ENCODE results near the gene ZNF629. TPM values are rescaled to one million over a fixed set of nuclear protein-coding genes. Genes with fewer than 3 reads are reported as not detected.

ZNF629 gene
- total RNA-seq, 1 donor from 2014 or later, result 18.9 TPM

- DNase-seq (ENCODE audit: low spot score), result no peak
Measured at GRCh38 chr16:30786115-30786935, 680 bp downstream of the ZNF629 start.

- no peak for DNase-seq (ENCODE audit: low spot score)
Measured at GRCh38 chr16:30785126-30786106, 1.6 kb downstream of the ZNF629 start.

- DNase-seq (ENCODE audit: low spot score), result no peak
Measured at GRCh38 chr16:30784215-30784614, 2.8 kb downstream of the ZNF629 start.

- no peak for DNase-seq (ENCODE audit: low spot score)
Measured at GRCh38 chr16:30783280-30784109, 3.5 kb downstream of the ZNF629 start.

GRCh38 chr16:30782486-30783279 is 4.3 kb downstream of the ZNF629 start:
- DNase-seq (ENCODE audit: low spot score), result no peak

GRCh38 chr16:30780549-30780948 is 6.5 kb downstream of the ZNF629 start:
- no peak for DNase-seq (ENCODE audit: low spot score)

- no peak for DNase-seq (ENCODE audit: low spot score)
Measured at GRCh38 chr16:30780021-30780420, 7.0 kb downstream of the ZNF629 start.

- DNase-seq (ENCODE audit: low spot score), result no peak
Measured at GRCh38 chr16:30779596-30779995, 7.4 kb downstream of the ZNF629 start.

GRCh38 chr16:30778549-30779244 is 8.3 kb downstream of the ZNF629 start:
- no peak for DNase-seq (ENCODE audit: low spot score)

- DNase-seq (ENCODE audit: low spot score), result no peak
Measured at GRCh38 chr16:30777591-30778297, 9.3 kb downstream of the ZNF629 start.

- DNase-seq (ENCODE audit: low spot score), result peak; percentile 87
Measured at GRCh38 chr16:30775392-30776188, 11.4 kb downstream of the ZNF629 start.

- no peak for DNase-seq (ENCODE audit: low spot score)
Measured at GRCh38 chr16:30775131-30775391, 11.9 kb downstream of the ZNF629 start.

GRCh38 chr16:30774367-30775130 is 12.5 kb downstream of the ZNF629 start:
- DNase-seq (ENCODE audit: low spot score), result no peak

- DNase-seq (ENCODE audit: low spot score), result no peak
Measured at GRCh38 chr16:30773826-30774225, 13.2 kb downstream of the ZNF629 start.

- DNase-seq (ENCODE audit: low spot score), result no peak
Measured at GRCh38 chr16:30771726-30772125, 15.3 kb downstream of the ZNF629 start.

- no peak for DNase-seq (ENCODE audit: low spot score)
Measured at GRCh38 chr16:30769379-30770089, 17.5 kb downstream of the ZNF629 start.

- DNase-seq (ENCODE audit: low spot score), result no peak
Measured at GRCh38 chr16:30768583-30769181, 18.3 kb downstream of the ZNF629 start.
